ENCODE results near the gene NKG7.

DNA sequence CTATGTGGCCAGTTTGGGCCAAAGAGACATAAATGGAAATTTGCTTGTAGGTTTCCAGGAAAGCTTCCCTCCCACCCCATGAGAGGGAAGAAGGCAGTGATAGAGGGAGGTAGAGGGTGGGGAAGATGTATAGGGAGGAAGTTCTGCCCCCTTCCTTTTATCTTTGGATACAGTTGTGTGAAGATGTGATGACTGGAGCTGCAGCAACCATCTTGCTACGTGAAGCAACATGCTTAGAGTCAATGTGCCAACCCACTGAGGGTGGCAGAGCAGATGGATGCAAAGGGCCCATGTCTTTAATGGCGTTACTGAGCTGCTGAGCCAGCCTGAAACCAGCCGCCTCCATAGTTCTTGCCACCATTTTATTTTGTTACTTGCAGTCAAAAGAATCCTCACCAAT is 41.3 kb downstream of the NKG7 start:
- TF ChIP-seq, protein P1, sequence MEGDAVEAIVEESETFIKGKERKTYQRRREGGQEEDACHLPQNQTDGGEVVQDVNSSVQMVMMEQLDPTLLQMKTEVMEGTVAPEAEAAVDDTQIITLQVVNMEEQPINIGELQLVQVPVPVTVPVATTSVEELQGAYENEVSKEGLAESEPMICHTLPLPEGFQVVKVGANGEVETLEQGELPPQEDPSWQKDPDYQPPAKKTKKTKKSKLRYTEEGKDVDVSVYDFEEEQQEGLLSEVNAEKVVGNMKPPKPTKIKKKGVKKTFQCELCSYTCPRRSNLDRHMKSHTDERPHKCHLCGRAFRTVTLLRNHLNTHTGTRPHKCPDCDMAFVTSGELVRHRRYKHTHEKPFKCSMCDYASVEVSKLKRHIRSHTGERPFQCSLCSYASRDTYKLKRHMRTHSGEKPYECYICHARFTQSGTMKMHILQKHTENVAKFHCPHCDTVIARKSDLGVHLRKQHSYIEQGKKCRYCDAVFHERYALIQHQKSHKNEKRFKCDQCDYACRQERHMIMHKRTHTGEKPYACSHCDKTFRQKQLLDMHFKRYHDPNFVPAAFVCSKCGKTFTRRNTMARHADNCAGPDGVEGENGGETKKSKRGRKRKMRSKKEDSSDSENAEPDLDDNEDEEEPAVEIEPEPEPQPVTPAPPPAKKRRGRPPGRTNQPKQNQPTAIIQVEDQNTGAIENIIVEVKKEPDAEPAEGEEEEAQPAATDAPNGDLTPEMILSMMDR (IDR thresholded peaks at IDR 0.05; ENCODE audit: insufficient read depth, low read length): no peak
- TF ChIP-seq, protein P2, sequence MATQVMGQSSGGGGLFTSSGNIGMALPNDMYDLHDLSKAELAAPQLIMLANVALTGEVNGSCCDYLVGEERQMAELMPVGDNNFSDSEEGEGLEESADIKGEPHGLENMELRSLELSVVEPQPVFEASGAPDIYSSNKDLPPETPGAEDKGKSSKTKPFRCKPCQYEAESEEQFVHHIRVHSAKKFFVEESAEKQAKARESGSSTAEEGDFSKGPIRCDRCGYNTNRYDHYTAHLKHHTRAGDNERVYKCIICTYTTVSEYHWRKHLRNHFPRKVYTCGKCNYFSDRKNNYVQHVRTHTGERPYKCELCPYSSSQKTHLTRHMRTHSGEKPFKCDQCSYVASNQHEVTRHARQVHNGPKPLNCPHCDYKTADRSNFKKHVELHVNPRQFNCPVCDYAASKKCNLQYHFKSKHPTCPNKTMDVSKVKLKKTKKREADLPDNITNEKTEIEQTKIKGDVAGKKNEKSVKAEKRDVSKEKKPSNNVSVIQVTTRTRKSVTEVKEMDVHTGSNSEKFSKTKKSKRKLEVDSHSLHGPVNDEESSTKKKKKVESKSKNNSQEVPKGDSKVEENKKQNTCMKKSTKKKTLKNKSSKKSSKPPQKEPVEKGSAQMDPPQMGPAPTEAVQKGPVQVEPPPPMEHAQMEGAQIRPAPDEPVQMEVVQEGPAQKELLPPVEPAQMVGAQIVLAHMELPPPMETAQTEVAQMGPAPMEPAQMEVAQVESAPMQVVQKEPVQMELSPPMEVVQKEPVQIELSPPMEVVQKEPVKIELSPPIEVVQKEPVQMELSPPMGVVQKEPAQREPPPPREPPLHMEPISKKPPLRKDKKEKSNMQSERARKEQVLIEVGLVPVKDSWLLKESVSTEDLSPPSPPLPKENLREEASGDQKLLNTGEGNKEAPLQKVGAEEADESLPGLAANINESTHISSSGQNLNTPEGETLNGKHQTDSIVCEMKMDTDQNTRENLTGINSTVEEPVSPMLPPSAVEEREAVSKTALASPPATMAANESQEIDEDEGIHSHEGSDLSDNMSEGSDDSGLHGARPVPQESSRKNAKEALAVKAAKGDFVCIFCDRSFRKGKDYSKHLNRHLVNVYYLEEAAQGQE (IDR thresholded peaks at IDR 0.05; ENCODE audit: insufficient replicate concordance, low read depth): no peak
- no peak for TF ChIP-seq POLR2AphosphoS5 (IDR thresholded peaks at IDR 0.05; ENCODE audit: low read depth)
- TF ChIP-seq GABPA (IDR thresholded peaks at IDR 0.05; ENCODE audit: low read depth): no peak
- no peak for TF ChIP-seq SPI1 (IDR thresholded peaks at IDR 0.05; ENCODE audit: borderline replicate concordance, low read depth)

All from HL-60 (cell line).